Lower lobe of right lung (tissue), 2 donors: ENCODE measurements around the gene ENO3. TPM values are rescaled to one million over a fixed set of nuclear protein-coding genes. Genes with fewer than 3 reads are reported as not detected.

ENCODE experiments used
- ATAC-seq, 2 donors: fragments of 200-7000 bp; cut with Tn5 transposase; one replicate each; pipeline ENCODE4 v1.9.1; 2020 to 2022; ENCODE audit warnings: mild to moderate bottlenecking in 2 of 2, moderate library complexity in 2 of 2
- DNase-seq: peaks from one replicate; pipeline ENCODE4 v3.0.0-alpha.2; 2020
- H3K27ac ChIP-seq: fragments of 200-600 bp; one replicate; pipeline ENCODE4 v1.8.0; 2022
- H3K27me3 ChIP-seq: fragments of 200-600 bp; one replicate; pipeline ENCODE4 v1.8.0; 2022; ENCODE audit warnings: low read depth
- H3K36me3 ChIP-seq: fragments of 200-600 bp; one replicate; pipeline ENCODE4 v1.8.0; 2022; ENCODE audit warnings: mild to moderate bottlenecking
- H3K4me1 ChIP-seq: fragments of 200-600 bp; one replicate; pipeline ENCODE4 v1.8.0; 2022
- H3K4me3 ChIP-seq: fragments of 200-600 bp; one replicate; pipeline ENCODE4 v1.8.0; 2022; ENCODE audit warnings: mild to moderate bottlenecking
- H3K9me3 ChIP-seq: fragments of 200-600 bp; one replicate; pipeline ENCODE4 v1.8.0; 2022
- intact Hi-C: fragments of 100-400 bp; cut with DNase I; formaldehyde crosslinking; loops from one replicate; pipeline ENCODE4 v1.11.0; 2022
- microRNA-seq: library from miRNA; unstranded; fragments of <30 nt; microRNA quantifications from one replicate; pipeline ENCODE4 v1.2.0, GENCODE V29; 2020; ENCODE audit warnings: borderline number of aligned reads
- total RNA-seq: library from RNA; stranded (reverse); fragmentation: NEBNext Ultra II Directional; extraction: Animal tissue kit (Norgen Biotek cat#: 25700); gene quantifications from one replicate; pipeline ENCODE4 v1.2.1, GENCODE V29; 2021
- TF ChIP-seq, protein P1 (sequence below): fragments of 200-600 bp; IDR thresholded peaks from one replicate; pipeline ENCODE4 v1.8.0; 2022; ENCODE audit warnings: antibody characterized with exemption, mild to moderate bottlenecking
- donor health status: DM: no; HTN: yes; CAD: no; lungs with severe emphysema.

The ENO3 gene
- total RNA-seq, 1 donor from 2014 or later = 8.2 TPM

- H3K27ac ChIP-seq = no peak overlapping the region
- no peak overlapping the region for H3K4me3 ChIP-seq
- no peaks in the 10 kb centered on the region for H3K27me3 ChIP-seq
- H3K9me3 ChIP-seq = no peaks in the 10 kb centered on the region
- intact Hi-C loops = no loop called here
- ATAC-seq (no peak), DNase-seq (no peak)
- H3K36me3 ChIP-seq = peaks cover 75% of the 10 kb centered on the region
- peaks cover 29% of the 10 kb centered on the region for H3K4me1 ChIP-seq
- TF ChIP-seq, protein P1, sequence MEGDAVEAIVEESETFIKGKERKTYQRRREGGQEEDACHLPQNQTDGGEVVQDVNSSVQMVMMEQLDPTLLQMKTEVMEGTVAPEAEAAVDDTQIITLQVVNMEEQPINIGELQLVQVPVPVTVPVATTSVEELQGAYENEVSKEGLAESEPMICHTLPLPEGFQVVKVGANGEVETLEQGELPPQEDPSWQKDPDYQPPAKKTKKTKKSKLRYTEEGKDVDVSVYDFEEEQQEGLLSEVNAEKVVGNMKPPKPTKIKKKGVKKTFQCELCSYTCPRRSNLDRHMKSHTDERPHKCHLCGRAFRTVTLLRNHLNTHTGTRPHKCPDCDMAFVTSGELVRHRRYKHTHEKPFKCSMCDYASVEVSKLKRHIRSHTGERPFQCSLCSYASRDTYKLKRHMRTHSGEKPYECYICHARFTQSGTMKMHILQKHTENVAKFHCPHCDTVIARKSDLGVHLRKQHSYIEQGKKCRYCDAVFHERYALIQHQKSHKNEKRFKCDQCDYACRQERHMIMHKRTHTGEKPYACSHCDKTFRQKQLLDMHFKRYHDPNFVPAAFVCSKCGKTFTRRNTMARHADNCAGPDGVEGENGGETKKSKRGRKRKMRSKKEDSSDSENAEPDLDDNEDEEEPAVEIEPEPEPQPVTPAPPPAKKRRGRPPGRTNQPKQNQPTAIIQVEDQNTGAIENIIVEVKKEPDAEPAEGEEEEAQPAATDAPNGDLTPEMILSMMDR = no peak
These were observed 52.4 kb downstream of the ENO3 start for GRCh38 chr17:5003214-5003867.

Small RNA genes lying within 50 kb of the gene (microRNA-seq; reads per million reads assigned to microRNA genes)
- not detected for gene MIR6864
- not detected for gene MIR6865

Other genes with a start within 250 kb of the ENO3 start
- 37.4 TPM for gene PELP1, start 247.0 kb upstream of the ENO3 start, total RNA-seq
- 201 TPM for gene ARRB2, start 240.5 kb upstream of the ENO3 start, total RNA-seq
- gene MED11, start 219.7 kb upstream of the ENO3 start, total RNA-seq = 22.9 TPM
- gene ZMYND15, start 211.3 kb upstream of the ENO3 start, total RNA-seq = 13.3 TPM
- 249 TPM for gene CXCL16, start 211.2 kb upstream of the ENO3 start, total RNA-seq
- gene TM4SF5, start 179.2 kb upstream of the ENO3 start, total RNA-seq = not detected
- 9.9 TPM for gene VMO1, start 164.8 kb upstream of the ENO3 start, total RNA-seq
- not detected for gene GLTPD2, start 162.2 kb upstream of the ENO3 start, total RNA-seq
- gene PSMB6, start 155.0 kb upstream of the ENO3 start, total RNA-seq = 95.5 TPM
- 38.4 TPM for gene PLD2, start 144.0 kb upstream of the ENO3 start, total RNA-seq
- gene MINK1, start 117.8 kb upstream of the ENO3 start, total RNA-seq = 155 TPM
- 2.2 TPM for gene C17orf107, start 51.6 kb upstream of the ENO3 start, total RNA-seq
- gene CHRNE, start 48.0 kb upstream of the ENO3 start, total RNA-seq = 0.71 TPM
- gene GP1BA, start 18.8 kb upstream of the ENO3 start, total RNA-seq = 0.92 TPM
- 59.9 TPM for gene SLC25A11, start 11.1 kb upstream of the ENO3 start, total RNA-seq
- 97.5 TPM for gene RNF167, start 10.9 kb upstream of the ENO3 start, total RNA-seq
- 528 TPM for gene PFN1, start 2.6 kb upstream of the ENO3 start, total RNA-seq
- gene SPAG7, start 16.7 kb downstream of the ENO3 start, total RNA-seq = 56.3 TPM
- gene CAMTA2, start 36.6 kb downstream of the ENO3 start, total RNA-seq = 49.9 TPM
- gene INCA1, start 46.4 kb downstream of the ENO3 start, total RNA-seq = 1.9 TPM
- gene KIF1C, start 46.8 kb downstream of the ENO3 start, total RNA-seq = 182 TPM
- gene SLC52A1, start 84.3 kb downstream of the ENO3 start, total RNA-seq = 0.86 TPM
- 7.1 TPM for gene ZFP3, start 127.3 kb downstream of the ENO3 start, total RNA-seq
- 11.4 TPM for gene ZNF232, start 160.8 kb downstream of the ENO3 start, total RNA-seq
- 0.30 TPM for gene USP6, start 164.9 kb downstream of the ENO3 start, total RNA-seq
- gene ZNF594, start 240.7 kb downstream of the ENO3 start, total RNA-seq = 8.7 TPM